ENCODE data around the gene ZDHHC5.

Gene ZDHHC5

GRCh38 chr11:57667736-57668433 is at the start of gene ZDHHC5:
Gene ZDHHC5 (plus strand): TSS chr11:57668114. CDS start chr11:57673091, 4,977 bp downstream.
- in situ Hi-C loops (cut with MboI; ENCODE audit: low sequenced_read_pairs): no loop called here

GRCh38 chr11:57618438-57618837 is 49.5 kb upstream of the ZDHHC5 start:
- in situ Hi-C loops (cut with MboI; ENCODE audit: low sequenced_read_pairs): no loop called here

GRCh38 chr11:57619331-57619730 is 48.6 kb upstream of the ZDHHC5 start:
- in situ Hi-C loops (cut with MboI; ENCODE audit: low sequenced_read_pairs): no loop called here

GRCh38 chr11:57620467-57620866 is 47.4 kb upstream of the ZDHHC5 start:
- in situ Hi-C loops (cut with MboI; ENCODE audit: low sequenced_read_pairs): no loop called here

- in situ Hi-C loops (cut with MboI; ENCODE audit: low sequenced_read_pairs): no loop called here
Measured at GRCh38 chr11:57622263-57622662, 45.7 kb upstream of the ZDHHC5 start.

GRCh38 chr11:57624864-57625263 is 43.0 kb upstream of the ZDHHC5 start:
- in situ Hi-C loops (cut with MboI; ENCODE audit: low sequenced_read_pairs): no loop called here

GRCh38 chr11:57626895-57627294 is 41.0 kb upstream of the ZDHHC5 start:
- in situ Hi-C loops (cut with MboI; ENCODE audit: low sequenced_read_pairs): no loop called here

- in situ Hi-C loops (cut with MboI; ENCODE audit: low sequenced_read_pairs): no loop called here
Measured at GRCh38 chr11:57630171-57630570, 37.7 kb upstream of the ZDHHC5 start.

- in situ Hi-C loops (cut with MboI; ENCODE audit: low sequenced_read_pairs): no loop called here
Measured at GRCh38 chr11:57632116-57632515, 35.8 kb upstream of the ZDHHC5 start.

- in situ Hi-C loops (cut with MboI; ENCODE audit: low sequenced_read_pairs): no loop called here
Measured at GRCh38 chr11:57633394-57634070, 34.4 kb upstream of the ZDHHC5 start.

- in situ Hi-C loops (cut with MboI; ENCODE audit: low sequenced_read_pairs): no loop called here
Measured at GRCh38 chr11:57634311-57634710, 33.6 kb upstream of the ZDHHC5 start.

GRCh38 chr11:57635246-57635645 is 32.7 kb upstream of the ZDHHC5 start:
- in situ Hi-C loops (cut with MboI; ENCODE audit: low sequenced_read_pairs): no loop called here

GRCh38 chr11:57637626-57638004 is 30.3 kb upstream of the ZDHHC5 start:
- in situ Hi-C loops (cut with MboI; ENCODE audit: low sequenced_read_pairs): no loop called here

GRCh38 chr11:57638005-57638781 is 29.7 kb upstream of the ZDHHC5 start:
- in situ Hi-C loops (cut with MboI; ENCODE audit: low sequenced_read_pairs): no loop called here

GRCh38 chr11:57638811-57639320 is 29.0 kb upstream of the ZDHHC5 start:
- in situ Hi-C loops (cut with MboI; ENCODE audit: low sequenced_read_pairs): no loop called here

GRCh38 chr11:57639321-57640067 is 28.4 kb upstream of the ZDHHC5 start:
- in situ Hi-C loops (cut with MboI; ENCODE audit: low sequenced_read_pairs): loop anchor here (5.0 to 10.0 kb wide), 2 partner anchors 72 to 295 kb away; partner anchors contain the start of gene UBE2L6

GRCh38 chr11:57640068-57640800 is 27.7 kb upstream of the ZDHHC5 start:
- in situ Hi-C loops (cut with MboI; ENCODE audit: low sequenced_read_pairs): loop anchor here (5.0 to 10.0 kb wide), 2 partner anchors 73 to 295 kb away; partner anchors contain the start of gene UBE2L6

- in situ Hi-C loops (cut with MboI; ENCODE audit: low sequenced_read_pairs): loop anchor here (5.0 to 10.0 kb wide), 2 partner anchors 74 to 296 kb away; partner anchors contain the start of gene UBE2L6
Measured at GRCh38 chr11:57641011-57641807, 26.7 kb upstream of the ZDHHC5 start.

- in situ Hi-C loops (cut with MboI; ENCODE audit: low sequenced_read_pairs): loop anchor here (5.0 to 10.0 kb wide), 2 partner anchors 77 to 299 kb away; partner anchors contain the start of gene UBE2L6
Measured at GRCh38 chr11:57643802-57644201, 24.1 kb upstream of the ZDHHC5 start.
